NB4 (cell line): ENCODE data around the gene MOB3B.

Experiments
- CTCF ChIP-seq: IDR thresholded peaks from one replicate; pipeline ENCODE4 v1.5.1; 2012; ENCODE audit warnings: low read depth, low read length
- POLR2A ChIP-seq: IDR thresholded peaks from 2 replicates; pipeline ENCODE4 v1.6.1; 2011; ENCODE audit warnings: mild to moderate bottlenecking; ENCODE audit not compliant: insufficient read length; ENCODE audit errors: extremely low read depth

GRCh38 chr9:27497883-27498417 is 31.7 kb downstream of the MOB3B start:
- TF ChIP-seq POLR2A, result no peak
- TF ChIP-seq CTCF, result no peak
